Measurements from ENCODE around the gene ZMYM4. TPM values are rescaled to one million over a fixed set of nuclear protein-coding genes. Genes with fewer than 3 reads are reported as not detected.

The ZMYM4 gene
- polyA plus RNA-seq, 2 of the 4 experiments (the other 2 are of a cell fraction): 12.2 to 36.3 TPM

GRCh38 chr1:35282172-35282571, 13.7 kb downstream of the ZMYM4 start:
- Histone ChIP-seq H3K27ac (no peak overlapping the region), H3K4me1 (no peaks in the 10 kb centered on the region), H3K4me2 (no peak overlapping the region), H3K9me3 (no peaks in the 10 kb centered on the region; the same call in 2 of the 3 replicates), H3K4me3 (no peak overlapping the region)
- DNase-seq (ENCODE audit: low read depth in 1 of 2, low spot score in 1 of 2): no peak
- no peak for FAIRE-seq
- TF ChIP-seq GATA3 (IDR thresholded peaks at IDR 0.05; ENCODE audit: borderline replicate concordance) (no peak), HOXB13 (CRISPR knock-in tag; IDR thresholded peaks at IDR 0.05; ENCODE audit: low read depth) (no peak), REST (IDR thresholded peaks at IDR 0.05) (no peak), SREBF2 (IDR thresholded peaks at IDR 0.05) (no peak), EHF (CRISPR knock-in tag; IDR thresholded peaks at IDR 0.05) (no peak), HEYL (CRISPR knock-in tag; IDR thresholded peaks at IDR 0.05) (no peak), KDM1A (IDR thresholded peaks at IDR 0.05; ENCODE audit: low read depth) (no peak), JUNB (IDR thresholded peaks at IDR 0.05) (no peak), TFCP2L1 (CRISPR knock-in tag; IDR thresholded peaks at IDR 0.05) (no peak), ZC3H11A (IDR thresholded peaks at IDR 0.05) (no peak), MAFK (IDR thresholded peaks at IDR 0.05; ENCODE audit: partially characterized antibody) (no peak), POLR2AphosphoS2 (conservative IDR thresholded peaks at IDR 0.05; ENCODE audit: low read length) (no peak), ELK1 (IDR thresholded peaks at IDR 0.05; ENCODE audit: low read depth, low read length) (no peak)
- ChIA-PET CTCF (no interaction called here), POLR2A (interaction anchor here (0.6 kb wide), 1 partner anchor 14 kb away, joined by 3 read pairs; the partner anchor contains the start of gene ZMYM4)
- no peak for ATAC-seq

- no peak for ATAC-seq
- no peak overlapping the region for H3K4me3 ChIP-seq
- H3K4me1 ChIP-seq: peaks cover 18% of the 10 kb centered on the region
- ChIA-PET CTCF (no interaction called here), POLR2A (interaction anchor here (0.5 kb wide), 1 partner anchor 106 kb away, joined by 6 read pairs; no protein-coding TSS in a partner anchor)
- no peak overlapping the region for H3K27ac ChIP-seq
- no peak overlapping the region for H3K4me2 ChIP-seq
- no peak for TF ChIP-seq HEYL (CRISPR knock-in tag; IDR thresholded peaks at IDR 0.05)
- no peak for TF ChIP-seq ZFP36 (IDR thresholded peaks at IDR 0.05; ENCODE audit: borderline replicate concordance, partially characterized antibody)
- no peak for TF ChIP-seq POLR2AphosphoS2 (conservative IDR thresholded peaks at IDR 0.05; ENCODE audit: low read length)
- no peak for TF ChIP-seq ZSCAN20 (CRISPR knock-in tag; IDR thresholded peaks at IDR 0.05)
- TF ChIP-seq RCOR1 (IDR thresholded peaks at IDR 0.05; ENCODE audit: low read depth, low read length): no peak
- TF ChIP-seq CHD4 (IDR thresholded peaks at IDR 0.05; ENCODE audit: borderline replicate concordance): no peak
- TF ChIP-seq MAZ (IDR thresholded peaks at IDR 0.05; ENCODE audit: borderline replicate concordance, low read depth, low read length): no peak
- no peak for TF ChIP-seq MAFK (IDR thresholded peaks at IDR 0.05; ENCODE audit: partially characterized antibody)
- TF ChIP-seq E2F6 (IDR thresholded peaks at IDR 0.05; ENCODE audit: borderline replicate concordance, low read depth): no peak
- TF ChIP-seq FOSB (CRISPR knock-in tag; IDR thresholded peaks at IDR 0.05): no peak
- FAIRE-seq: no peak
- no peaks in the 10 kb centered on the region; the same call in 2 of the 3 replicates for H3K9me3 ChIP-seq
- 96% methylated on average over 3 of the region's 3 CpGs for WGBS (ENCODE audit: missing lambda C conversion rate)
- DNase-seq (ENCODE audit: low read depth in 1 of 2, low spot score in 1 of 2): no peak
These were observed 16.3 kb downstream of the ZMYM4 start for GRCh38 chr1:35284852-35285251.

All from A549 (cell line).